NCI-H187 treated with DMSO at 0.1 percent for 48 hours (cell line): ENCODE results near the gene CSNK1G2.

Experiments
- DNase-seq: peaks from one replicate; lab custom pipeline; 2025; lab: John Stamatoyannopoulos, UW

CSNK1G2 gene

DNA sequence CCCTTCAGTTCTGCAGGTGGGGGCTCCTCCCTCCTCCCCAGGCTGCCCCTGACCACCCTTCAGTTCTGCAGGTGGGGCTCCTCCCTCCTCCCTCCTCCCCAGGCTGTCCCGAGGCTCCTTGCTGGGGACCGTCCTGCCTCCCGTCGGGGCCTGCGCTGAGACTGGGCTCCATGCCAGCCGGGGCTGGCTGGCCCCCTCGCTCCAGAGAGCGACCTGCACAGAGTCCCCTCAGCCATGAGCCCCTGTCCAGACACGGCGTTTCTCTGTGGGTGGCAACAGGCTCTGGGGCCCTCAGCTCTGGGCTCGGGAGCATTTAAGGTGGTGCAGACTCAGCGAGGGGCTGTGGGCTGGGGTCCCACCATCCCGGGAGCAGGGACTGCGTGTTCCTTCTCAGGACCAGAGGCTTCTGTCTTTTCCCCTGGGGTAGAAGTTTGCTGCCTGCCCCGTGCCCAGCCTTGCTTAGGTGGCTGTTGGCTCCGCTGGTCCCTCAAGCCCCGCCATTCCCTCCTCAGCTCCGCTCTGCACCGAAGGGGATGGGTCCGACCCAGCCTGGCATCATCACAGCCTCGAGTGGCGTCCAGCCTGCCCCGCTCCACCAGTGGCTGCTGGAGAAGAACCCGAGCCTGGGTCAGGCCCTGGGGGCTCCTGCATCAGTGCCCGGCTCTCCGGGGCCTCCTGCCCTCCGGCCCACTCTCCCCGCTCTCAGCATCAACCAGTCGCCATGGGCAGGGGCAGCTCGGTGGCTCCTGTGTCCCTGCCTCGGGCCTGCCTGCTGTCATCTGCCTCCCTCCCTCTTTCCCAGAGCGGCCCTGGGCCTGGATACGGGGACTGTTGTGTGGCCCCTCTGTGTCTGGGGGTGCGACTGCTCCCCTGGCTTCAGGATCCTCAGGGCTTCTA is 27.6 kb downstream of the CSNK1G2 start:
- DNase-seq: no peak

DNA sequence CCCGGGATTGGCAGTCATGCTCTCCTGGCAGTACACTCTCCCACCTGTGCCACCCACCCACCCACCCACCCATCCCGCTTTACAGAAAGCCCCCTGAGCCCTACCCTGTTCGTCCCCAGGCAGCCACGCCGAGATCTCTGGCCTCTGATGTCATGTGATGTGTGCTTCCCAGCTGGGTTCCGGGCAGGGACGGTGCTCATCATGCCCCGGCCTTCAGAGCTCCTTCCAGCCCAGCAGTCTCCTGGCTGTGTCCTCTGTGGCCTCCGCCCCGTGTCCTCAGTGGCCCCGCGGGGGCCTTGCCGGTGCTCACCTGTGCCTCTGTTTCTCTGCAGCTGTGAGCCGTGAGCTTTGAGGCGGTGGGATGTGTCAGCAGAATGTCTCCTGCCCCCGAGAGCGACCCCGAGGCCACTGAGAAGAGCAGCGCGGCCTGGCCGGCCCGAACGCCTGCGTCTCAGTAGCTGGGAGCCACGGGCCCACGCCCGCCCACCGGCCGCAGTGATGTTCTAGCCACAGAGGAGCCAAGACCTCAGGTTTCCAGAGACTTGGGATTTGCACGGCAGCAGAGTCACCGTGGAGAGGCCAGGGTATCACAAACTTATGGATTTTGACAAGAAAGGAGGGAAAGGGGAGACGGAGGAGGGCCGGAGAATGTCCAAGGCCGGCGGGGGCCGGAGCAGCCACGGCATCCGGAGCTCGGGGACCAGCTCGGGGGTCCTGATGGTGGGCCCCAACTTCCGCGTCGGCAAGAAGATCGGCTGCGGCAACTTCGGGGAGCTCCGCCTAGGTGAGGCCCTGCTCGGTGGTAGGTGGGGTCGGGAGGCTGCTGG is 28.4 kb downstream of the CSNK1G2 start:
- no peak for DNase-seq

DNA sequence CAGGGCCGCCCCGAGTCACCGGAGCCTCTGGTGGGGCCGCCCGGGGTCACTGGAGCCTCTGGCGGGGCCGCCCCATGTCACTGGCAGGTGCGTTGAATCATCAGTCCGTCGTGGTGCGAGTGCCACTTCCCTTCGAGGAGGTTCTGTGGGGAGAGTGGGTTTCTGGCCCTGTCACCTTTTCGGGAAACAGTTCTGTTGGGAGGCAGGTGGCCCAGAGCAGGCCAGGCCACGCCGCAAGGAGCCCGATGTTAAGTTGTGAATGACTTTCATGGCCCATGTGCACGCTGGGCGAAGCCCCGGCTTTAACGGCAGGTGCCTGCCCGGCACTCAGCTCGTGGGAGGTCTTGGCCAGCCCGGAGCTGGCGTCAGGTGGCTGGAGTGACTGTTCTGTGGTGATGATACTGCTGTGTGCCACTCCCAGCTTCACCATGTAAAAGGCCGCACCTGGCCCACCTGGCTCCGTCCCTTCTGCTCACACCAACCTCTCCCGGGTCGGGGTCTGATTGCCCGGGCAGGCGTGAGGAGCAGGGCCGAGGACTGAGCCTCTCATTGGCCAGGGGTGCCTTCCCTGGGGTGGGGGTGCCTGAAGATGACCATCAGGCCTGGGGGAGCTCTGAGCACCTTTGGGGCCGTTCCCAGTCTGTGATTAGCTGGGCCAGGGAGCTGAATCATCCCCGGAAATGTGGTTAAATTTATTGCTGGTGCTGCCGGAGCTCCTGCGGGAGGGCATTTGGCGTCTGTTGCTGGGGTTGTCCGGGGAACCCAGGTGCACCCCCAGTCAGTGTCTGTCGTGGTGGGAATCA is 29.2 kb downstream of the CSNK1G2 start:
- DNase-seq: no peak

DNA sequence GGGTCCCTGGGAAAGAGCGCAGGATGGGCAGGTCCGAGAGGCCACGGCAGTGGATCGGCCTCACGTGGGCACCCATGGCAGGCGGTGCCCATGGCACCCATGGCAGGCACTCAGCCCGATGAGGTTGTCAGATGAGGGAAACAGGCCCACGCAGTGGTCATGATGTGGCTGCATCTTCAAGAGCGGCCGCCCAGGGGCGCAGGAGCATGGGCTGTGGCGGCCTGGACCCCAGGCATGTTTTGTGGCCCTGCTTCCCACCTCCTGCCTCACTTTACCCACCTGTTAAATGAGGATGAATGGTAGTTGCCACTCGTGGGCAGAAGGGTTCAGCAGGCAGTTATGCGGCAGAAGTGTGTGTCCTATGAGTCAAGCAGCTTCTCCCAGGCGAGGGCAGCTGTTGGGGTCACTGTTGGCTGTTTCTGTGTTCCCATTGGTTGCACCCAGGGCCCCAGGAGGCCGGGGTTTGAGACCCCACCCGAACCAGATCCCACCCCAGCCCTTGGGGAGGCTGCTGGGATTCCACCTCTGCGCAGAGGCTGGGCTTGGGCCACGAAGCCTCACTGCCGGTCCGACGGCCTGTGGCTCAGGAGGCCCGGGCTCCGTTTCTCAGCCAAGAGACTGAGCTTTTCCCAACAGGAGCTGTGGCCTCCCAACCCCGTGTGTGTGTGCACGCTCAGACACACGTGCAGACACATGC is 30.0 kb downstream of the CSNK1G2 start:
- DNase-seq: no peak

DNA sequence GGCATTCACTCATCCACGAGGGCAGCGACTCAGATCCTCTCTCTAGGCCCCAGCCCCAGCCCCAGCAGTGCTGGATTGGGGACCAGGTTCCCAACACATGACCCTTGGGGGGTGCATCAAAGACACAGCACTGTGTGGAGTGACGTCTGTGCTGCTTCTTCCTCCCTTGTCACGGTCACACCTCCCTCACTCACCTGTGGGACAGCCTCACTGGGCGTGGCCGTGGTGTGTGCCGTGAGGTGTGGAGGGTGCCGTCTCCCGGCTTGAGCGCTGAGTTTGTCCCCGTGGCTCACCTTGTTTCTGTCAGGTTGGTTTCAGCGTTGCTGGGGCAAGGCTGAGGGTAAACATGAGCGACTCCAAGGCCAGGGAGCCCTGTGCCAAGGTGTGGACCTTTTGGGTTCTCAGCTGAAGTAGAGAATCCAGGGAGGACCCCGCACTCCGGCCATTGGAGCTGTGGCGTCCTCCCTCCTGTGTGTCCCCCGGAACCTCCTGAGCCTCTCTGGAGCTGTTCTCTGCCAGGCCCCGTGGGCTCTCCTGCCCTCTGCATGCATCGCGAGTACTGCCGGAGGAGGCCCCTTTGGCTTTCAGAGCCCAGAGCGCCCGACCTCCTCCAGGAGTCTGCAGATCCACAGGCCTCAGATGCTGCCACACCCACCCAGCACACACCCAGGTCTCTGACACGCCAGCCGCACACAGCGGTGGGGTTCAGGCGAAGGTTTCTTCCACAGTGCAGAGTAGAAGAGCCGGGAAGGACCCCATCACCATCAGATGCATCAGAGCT is 33.6 kb downstream of the CSNK1G2 start:
- DNase-seq: no peak

DNA sequence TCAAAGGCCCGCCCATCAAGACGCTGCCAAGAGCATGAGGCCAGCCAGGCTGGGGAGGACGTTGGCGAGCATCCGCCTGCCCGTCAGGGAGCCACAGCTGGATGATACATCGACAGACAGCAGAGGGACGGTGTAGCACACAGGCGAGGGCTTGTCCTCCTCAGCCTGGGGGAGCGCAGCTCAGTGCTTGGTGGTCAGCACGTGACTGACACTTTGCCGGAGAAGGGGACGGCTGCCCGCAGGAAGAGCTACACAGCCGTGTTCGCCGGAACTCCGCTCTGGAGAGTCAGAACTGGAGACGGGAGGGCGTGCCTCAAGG is 34.1 kb downstream of the CSNK1G2 start:
- DNase-seq: no peak

DNA sequence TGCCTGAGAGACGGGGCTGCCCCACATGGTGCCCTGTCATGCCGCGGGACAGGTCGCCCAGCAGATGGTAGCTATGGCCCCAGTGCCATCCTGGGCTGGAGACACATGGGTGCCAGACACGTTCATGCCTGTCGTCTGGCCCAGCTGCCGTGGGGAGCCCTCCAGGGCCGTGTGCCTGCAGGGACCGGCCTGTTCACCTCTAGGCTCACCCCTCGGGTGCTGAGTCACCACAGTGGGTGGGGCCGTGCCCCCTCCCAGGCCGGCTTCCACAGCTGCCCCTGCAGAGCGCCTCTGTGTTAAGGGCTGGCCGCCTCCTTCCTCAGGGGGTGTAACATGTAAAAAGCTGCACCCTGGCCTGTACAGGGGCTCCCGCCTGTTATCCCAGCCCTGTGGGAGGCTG is 36.1 kb downstream of the CSNK1G2 start:
- no peak for DNase-seq

DNA sequence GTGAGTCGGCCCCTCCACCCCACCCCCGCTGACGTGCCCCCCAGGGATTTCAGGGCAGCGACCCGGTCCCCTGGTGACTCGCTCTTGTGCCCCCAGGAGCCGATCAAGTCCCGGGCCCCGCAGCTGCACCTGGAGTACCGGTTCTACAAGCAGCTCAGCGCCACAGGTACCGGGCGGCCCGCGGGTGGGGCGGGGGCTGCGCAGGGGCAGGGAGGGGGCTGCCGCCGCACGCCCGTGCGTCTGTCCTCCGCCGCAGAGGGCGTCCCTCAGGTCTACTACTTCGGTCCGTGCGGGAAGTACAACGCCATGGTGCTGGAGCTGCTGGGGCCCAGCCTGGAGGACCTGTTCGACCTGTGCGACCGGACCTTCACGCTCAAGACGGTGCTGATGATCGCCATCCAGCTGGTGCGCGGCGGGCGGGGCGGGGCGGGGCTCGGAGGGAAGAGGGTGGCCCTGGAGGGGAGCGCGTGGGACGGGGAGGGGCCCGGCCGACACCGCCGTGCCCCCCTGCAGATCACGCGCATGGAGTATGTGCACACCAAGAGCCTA is 37.4 kb downstream of the CSNK1G2 start:
- no peak for DNase-seq

DNA sequence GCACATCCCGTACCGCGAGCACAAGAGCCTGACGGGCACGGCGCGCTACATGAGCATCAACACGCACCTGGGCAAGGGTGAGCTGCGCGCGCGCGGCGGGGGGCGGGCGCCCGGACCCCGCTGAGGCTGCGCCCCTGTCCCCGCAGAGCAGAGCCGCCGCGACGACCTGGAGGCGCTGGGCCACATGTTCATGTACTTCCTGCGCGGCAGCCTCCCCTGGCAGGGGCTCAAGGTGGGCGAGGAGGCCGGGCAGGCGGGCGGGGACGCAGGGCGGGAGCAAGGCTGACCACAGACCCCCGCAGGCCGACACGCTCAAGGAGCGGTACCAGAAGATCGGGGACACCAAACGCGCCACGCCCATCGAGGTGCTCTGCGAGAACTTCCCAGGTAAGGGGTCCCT is 38.0 kb downstream of the CSNK1G2 start:
- no peak for DNase-seq

DNA sequence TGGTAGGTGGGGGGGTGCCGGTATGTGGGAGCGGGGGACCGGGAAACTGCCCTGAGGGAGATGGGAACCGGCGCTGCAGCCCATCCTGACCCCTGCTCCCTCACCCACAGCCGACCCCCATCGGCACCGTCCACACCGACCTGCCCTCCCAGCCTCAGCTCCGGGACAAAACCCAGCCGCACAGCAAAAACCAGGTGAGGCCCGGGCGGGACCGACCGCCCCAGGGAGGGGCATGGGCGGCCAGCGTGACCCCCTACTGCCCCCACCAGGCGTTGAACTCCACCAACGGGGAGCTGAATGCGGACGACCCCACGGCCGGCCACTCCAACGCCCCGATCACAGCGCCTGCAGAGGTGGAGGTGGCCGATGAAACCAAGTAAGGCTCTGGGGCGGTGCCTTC is 38.7 kb downstream of the CSNK1G2 start:
- DNase-seq: no peak

DNA sequence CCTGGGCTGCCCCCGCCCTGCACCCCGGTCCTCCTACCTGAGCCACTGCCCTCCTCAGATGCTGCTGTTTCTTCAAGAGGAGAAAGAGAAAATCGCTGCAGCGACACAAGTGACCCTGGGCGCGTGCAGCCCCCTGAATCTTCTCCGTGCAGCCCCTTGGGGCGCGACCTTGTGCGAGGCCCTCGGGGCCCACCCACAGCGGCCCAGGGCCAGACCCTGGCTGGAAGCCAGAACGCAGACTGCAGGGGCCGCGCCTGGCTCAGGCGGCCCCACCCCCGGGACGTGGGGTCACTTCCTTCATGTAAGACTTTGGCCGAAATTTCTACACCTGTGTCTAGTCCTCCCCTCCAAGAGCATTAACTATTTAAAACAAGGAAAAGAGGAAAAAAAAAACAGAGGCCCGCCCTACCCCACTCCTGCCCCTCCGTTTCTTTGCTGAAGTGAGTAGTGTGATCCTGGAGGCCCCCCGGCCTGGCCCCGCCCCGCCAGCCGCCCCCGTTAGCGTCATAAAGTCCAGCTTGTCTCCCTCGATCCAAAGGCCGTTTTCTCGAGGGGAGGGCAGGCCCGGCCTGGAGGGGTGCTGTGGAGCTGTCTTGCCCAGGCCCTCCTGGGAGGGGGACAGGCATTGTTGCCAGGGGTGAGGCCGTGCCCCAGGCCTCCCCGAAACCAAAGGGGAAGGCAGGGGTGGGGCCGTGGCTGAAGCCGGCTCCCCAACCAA is 39.3 kb downstream of the CSNK1G2 start:
- DNase-seq: no peak

DNA sequence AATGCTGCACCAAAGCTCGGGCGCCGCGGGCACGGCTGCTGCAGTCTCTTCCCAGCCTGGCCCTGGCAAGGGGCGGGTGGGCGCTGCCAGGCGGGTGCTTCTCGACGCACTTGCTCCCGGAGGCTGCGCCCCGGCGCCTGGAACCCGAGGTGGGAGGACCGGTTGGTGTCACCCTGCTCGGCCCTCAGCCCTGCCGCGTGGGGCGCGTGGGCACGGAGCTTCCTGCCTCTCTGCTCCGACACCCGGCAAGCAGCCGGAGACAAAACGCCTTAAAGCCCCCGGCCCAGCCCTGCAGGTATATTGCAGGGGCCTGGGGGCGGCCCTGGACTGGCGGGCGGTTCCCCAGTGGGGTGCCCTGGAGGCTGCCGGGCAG is 39.8 kb downstream of the CSNK1G2 start:
- no peak for DNase-seq

DNA sequence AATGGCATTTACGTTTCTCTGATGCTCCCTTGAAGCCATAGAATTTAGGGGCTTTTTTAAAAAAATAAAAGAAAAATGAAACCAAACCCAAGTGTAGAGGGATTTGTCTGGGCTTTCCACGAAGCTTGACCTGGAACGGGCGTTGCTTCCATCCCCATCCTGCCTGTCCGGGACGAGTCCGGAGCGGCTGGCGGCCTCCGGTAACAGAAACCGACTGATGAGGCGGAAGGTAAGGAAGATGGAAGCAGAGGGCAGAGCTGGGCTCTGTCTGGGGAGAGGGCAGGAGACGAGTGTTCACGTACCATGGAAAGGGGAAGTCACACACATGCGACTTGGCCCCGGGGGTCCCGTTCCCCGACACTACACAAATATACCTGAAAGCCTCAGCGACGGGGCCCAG is 40.3 kb downstream of the CSNK1G2 start:
- no peak for DNase-seq

DNA sequence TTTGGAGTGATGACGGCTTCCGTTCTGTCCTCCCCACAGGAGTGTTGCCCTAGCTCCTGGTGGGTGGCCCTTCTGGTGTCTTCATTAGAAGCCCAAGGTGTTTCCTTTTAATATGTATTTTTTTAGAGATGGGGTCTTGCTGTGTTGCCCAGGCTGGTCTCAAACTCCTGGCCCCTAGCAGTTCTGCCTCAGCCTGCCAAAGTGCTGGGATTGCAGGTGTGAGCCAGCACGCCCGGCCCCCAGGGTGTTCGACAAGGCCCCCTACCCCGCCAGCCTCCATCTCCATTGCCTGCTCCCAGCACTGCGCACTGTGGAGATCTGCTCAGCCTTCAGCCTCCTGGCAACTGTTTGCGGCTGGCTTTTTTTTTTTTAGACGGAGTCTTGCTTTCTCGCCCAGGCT is 43.4 kb downstream of the CSNK1G2 start:
- no peak for DNase-seq

DNA sequence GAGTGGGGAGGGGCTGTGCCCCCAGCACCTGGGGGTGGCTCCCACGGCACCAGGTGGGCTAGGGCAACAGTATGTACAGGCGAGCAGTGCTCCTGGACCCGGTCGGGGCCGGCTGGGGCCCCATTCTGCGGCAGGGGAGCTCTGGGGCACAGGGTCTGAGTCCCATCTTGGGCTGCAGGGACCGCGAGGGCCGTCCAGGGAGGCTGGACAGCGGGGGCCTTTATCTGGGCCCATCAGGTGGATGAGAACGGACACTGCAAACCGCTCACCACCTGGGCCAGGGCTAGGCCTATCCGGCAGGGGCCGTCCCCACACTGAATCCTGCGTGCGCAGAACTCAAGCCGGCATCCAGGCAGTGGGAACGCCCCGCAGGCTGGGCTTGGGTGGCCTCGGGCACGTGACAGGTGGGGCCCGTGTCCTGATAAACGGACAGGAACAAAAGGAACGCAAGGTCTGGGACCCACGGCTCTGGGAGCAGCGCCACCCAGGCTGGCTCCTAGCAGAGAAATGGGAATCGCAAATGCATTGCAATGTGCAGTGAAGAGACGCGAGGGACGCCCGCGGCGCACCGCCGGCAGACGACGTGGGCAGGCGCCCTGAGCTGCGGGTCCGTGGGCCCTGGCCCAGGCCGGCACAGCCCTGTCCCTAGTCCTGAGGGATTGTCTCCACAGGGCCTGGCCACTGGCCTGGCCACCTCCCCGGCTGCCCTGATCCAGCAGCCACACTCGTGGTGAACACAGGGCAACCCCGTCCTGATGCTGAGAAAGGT is 44.8 kb downstream of the CSNK1G2 start:
- DNase-seq: no peak

DNA sequence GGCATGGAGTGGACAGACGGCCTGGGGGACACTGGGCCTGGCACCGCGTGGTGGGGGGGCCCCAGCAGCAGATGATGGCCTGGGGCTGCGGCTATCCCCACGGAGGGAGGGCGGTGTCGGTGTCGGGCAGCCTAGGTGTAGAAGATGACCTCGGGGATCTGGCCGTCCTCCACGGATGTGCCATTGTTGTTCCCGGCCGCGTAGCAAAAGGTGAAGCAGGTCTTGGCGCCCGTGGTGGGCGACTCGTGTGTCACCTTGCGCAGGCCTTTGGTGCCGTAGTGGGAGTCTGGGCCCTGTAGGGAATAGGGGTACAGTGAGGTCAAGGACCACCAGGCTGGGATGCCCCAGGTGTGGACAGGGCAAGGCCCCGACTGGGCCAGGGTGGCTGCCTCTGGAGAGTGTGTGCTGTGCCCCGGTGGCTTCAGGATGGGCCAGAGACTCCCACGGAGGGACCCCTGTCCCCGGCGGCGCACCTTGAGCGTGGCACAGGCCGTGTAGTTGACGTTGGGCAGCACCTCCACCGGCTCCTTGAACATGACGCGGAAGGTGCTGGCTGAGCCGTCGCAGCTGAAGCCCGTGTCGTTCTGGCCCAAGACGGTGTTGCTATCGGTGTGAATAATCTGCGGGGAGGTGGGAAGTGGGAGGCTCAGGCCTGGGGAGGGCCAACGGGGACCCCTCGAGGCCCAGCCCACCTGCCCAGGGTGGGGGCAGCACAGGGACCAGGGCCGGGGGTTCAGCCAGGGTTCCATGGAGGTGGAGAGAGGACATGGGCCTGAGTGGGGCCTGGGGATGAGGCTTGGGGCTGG is 45.6 kb downstream of the CSNK1G2 start:
- DNase-seq: no peak

DNA sequence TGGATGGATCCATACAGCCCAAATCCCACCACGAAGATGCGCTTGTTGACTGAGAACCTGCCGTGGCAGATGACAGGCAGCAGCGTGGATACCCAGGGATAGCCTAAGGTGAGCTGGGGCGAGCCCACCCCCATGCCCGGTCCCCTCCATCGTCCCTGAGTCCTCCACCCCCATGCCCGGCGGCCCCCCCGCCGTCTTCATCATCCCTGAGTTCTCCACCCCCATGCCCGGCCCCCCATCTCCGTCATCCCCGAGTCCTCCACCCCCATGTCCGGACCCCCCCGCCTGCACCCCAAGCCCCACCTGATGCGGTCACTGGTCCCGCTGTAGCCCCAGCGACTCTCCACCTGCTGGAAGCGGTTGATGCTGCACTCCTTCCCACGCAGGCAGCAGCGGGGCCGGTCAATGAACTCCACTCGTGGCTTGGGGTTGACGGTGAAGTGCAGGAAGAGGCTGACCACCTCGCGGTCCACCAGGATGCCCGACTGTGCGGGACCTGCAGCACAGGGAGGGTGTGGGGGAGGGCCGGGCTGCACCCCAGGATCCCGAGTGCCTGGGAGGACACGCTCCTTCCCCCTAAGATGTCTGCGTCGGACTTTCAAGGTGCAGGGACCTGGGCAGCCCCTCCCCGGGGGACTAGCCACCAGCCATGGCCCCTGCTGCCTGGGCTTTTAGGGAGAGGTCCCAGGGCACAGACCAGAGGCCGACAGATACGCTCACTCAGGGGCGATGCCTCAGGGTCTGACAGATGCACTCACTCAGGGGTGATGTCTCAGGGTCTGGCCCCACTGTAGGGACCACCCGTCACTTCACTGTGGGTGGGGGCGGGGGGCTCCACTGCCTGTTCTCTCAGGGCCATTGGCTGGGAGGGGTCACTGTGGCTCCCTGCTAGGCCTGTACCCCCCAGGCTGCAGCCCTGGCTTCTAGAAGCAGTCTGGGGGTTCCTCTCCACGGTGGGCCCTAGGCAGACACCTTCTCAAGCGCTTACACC is 46.5 kb downstream of the CSNK1G2 start:
- DNase-seq: no peak
